ENCODE results near the gene PAM16. TPM values are rescaled to one million over a fixed set of nuclear protein-coding genes. Genes with fewer than 3 reads are reported as not detected.

Gene PAM16
- total RNA-seq, 1 experiment from 2014 or later = 80.4 TPM

DNA sequence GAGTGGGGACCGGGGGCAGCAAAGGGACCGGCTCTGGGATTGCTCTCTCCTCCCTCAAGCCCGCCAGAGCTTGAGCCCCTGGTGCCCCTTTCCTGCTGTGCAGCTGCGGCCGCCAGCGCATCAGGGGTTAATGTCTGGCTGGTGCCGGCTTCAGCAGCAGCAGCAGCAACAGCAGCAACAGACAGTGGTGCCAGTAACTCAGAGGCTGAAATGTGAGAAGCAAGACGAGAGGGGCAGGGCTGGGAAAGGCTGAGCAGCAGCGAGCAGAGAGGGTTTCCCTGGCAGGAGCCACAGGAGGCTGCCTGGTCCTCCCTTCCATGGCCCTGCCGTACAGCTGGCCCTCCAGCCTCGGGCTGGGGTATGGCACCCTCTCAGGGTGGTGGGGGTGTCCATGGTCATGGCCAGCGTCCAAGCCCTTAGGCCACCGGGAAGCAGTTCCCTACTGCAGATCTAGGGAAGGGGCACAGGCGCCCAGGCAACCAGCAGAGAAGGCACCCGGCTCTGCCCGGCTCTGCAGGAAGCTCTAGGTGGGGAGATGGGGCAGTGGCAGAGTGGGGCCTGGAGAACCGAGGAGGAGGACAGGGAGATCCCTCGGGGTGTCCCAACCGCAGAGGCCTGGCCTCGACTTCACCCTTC is 57.2 kb downstream of the PAM16 start:
- H3K4ac ChIP-seq (ENCODE audit: low read depth, low read length) = no peak overlapping the region
- Mint-ChIP-seq H3K36me3 (ENCODE audit: insufficient read depth in 1 of 3, low read depth in 3 of 3) (no peaks in the 10 kb centered on the region; a peak in 1 of 7 replicates), H3K27me3 (ENCODE audit: low read depth) (peaks cover 1% of the 10 kb centered on the region; the same call in 1 of the 2 replicates), H3K4me3 (peak overlapping the region; percentile 45 to 46), H3K9me3 (no peaks in the 10 kb centered on the region), H3K4me1 (peaks cover 32 to 39% of the 10 kb centered on the region in 2 experiments), H3K27ac (peak overlapping the region; percentile 90 to 97 (median 94); a peak in 6 of 7 replicates)
- TF ChIP-seq, protein P1, sequence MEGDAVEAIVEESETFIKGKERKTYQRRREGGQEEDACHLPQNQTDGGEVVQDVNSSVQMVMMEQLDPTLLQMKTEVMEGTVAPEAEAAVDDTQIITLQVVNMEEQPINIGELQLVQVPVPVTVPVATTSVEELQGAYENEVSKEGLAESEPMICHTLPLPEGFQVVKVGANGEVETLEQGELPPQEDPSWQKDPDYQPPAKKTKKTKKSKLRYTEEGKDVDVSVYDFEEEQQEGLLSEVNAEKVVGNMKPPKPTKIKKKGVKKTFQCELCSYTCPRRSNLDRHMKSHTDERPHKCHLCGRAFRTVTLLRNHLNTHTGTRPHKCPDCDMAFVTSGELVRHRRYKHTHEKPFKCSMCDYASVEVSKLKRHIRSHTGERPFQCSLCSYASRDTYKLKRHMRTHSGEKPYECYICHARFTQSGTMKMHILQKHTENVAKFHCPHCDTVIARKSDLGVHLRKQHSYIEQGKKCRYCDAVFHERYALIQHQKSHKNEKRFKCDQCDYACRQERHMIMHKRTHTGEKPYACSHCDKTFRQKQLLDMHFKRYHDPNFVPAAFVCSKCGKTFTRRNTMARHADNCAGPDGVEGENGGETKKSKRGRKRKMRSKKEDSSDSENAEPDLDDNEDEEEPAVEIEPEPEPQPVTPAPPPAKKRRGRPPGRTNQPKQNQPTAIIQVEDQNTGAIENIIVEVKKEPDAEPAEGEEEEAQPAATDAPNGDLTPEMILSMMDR (conservative IDR thresholded peaks at IDR 0.05) = no peak
- no peak overlapping the region for H2BK12ac ChIP-seq (ENCODE audit: insufficient read length, low read depth, low read length)
- H4K91ac ChIP-seq (ENCODE audit: insufficient read length, low read depth, low read length) = no peak overlapping the region
- H3K27me3 ChIP-seq (ENCODE audit: insufficient read depth, low read length) = no peaks in the 10 kb centered on the region
- no peak overlapping the region for H3K27ac ChIP-seq (ENCODE audit: insufficient read length, low read depth, low read length)
- H2AFZ ChIP-seq (ENCODE audit: low read length) = no peak overlapping the region
- peak overlapping the region; percentile 8; the same call in 1 of the 2 replicates for H3K14ac ChIP-seq (ENCODE audit: insufficient read depth, low read length)
- H3K79me1 ChIP-seq (ENCODE audit: insufficient read depth, low read depth, low read length, poor library complexity, severe bottlenecking) = no peaks in the 10 kb centered on the region
- no peak overlapping the region for H2BK5ac ChIP-seq (ENCODE audit: insufficient read length, low read length)
- no peak overlapping the region for H3K23ac ChIP-seq (ENCODE audit: insufficient read length, low read depth, low read length)
- no peaks in the 10 kb centered on the region for H3K79me2 ChIP-seq (ENCODE audit: insufficient read depth, low read length)
- WGBS (ENCODE audit: extremely low coverage, insufficient read length, low lambda C conversion rate) = no CpG with 5 or more reads among the region's 20 CpGs
- no peak overlapping the region for H2BK15ac ChIP-seq (ENCODE audit: low read depth, low read length)
- peak; percentile 91 for DNase-seq
- H3T11ph ChIP-seq (ENCODE audit: low read length) = no peak overlapping the region
- no peak overlapping the region for H2BK20ac ChIP-seq (ENCODE audit: low read depth, low read length, poor library complexity, severe bottlenecking)
- H3K9me3 ChIP-seq (ENCODE audit: control insufficient read depth, low read depth, low read length) = no peaks in the 10 kb centered on the region
- H4K20me1 ChIP-seq (ENCODE audit: control insufficient read depth, insufficient read depth, insufficient read length) = no peaks in the 10 kb centered on the region
- peak overlapping the region; percentile 6 for H3K18ac ChIP-seq (ENCODE audit: insufficient read length, low read depth, low read length)
- no peak overlapping the region for H2AK5ac ChIP-seq (ENCODE audit: insufficient read length, low read length)
- H3K56ac ChIP-seq (ENCODE audit: insufficient read length, low read depth, low read length) = no peak overlapping the region
- no peaks in the 10 kb centered on the region for H3K23me2 ChIP-seq (ENCODE audit: insufficient read length, low read depth, low read length, poor library complexity, severe bottlenecking)
- H3K4me1 ChIP-seq (ENCODE audit: insufficient read depth, low read length) = peaks cover 5% of the 10 kb centered on the region; the same call in 1 of the 2 replicates
- no peak overlapping the region for H2BK120ac ChIP-seq (ENCODE audit: low read depth, low read length, poor library complexity, severe bottlenecking)
- H3K9ac ChIP-seq (ENCODE audit: extremely low read depth, insufficient read length, low read length) = no peak overlapping the region
- H4K5ac ChIP-seq (ENCODE audit: insufficient read length, low read depth, low read length) = no peak overlapping the region
- no peak overlapping the region for H4K8ac ChIP-seq (replicated peaks; ENCODE audit: insufficient read length, low read depth, low read length)
- peak overlapping the region; percentile 0 for H3K4me2 ChIP-seq (ENCODE audit: insufficient read depth, insufficient read length, low read length)
